Measurements from ENCODE around the gene KDF1.

The KDF1 gene

DNA sequence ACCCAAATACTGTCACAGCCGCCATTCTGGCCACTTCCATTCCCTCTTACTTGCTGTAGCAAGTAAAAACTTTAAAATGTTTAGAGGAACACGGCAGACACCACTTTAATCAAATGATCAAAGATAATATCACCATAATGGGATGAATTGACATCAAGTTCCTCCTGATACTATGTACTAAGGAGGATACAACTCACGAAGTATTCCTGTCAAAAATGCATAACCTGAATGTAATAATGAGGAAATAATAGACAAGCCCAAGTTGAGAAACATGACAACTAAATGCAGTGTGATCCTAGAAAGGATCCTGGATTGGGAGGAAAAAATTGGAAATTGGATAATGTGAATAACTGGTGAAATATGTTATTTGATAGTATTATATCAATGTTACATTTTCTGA, 3.9 kb downstream of the KDF1 start:
- in situ Hi-C loops (cut with MboI; ENCODE audit: low sequenced_read_pairs, unreplicated experiment) = no loop called here
- no peak for DNase-seq (ENCODE audit: low spot score)
- TF ChIP-seq CTCF (IDR thresholded peaks at IDR 0.05; ENCODE audit: borderline replicate concordance, control extremely low read depth, extremely low read depth, insufficient read depth, missing control alignments) = no peak

DNA sequence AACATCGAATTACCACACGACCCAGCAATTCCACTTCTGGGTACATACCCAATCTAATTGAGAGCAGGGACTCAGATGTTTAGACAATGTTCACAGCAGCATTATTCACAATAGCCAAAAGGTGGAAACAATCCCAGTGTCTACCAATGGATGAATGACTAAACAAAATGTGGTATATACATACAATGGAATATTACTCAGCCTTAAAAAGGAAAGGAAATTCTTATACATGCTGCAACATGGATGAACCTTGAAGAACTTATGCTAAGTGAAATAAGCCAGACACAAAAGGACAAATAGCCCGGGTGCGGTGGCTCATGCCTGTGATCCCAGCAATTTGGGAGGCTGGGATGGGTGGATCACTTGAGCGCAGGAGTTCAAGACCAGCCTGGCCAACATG, 6.9 kb downstream of the KDF1 start:
- no peak for DNase-seq (ENCODE audit: low spot score)
- no peak for TF ChIP-seq CTCF (IDR thresholded peaks at IDR 0.05; ENCODE audit: borderline replicate concordance, control extremely low read depth, extremely low read depth, insufficient read depth, missing control alignments)
- in situ Hi-C loops (cut with MboI; ENCODE audit: low sequenced_read_pairs, unreplicated experiment) = no loop called here

DNA sequence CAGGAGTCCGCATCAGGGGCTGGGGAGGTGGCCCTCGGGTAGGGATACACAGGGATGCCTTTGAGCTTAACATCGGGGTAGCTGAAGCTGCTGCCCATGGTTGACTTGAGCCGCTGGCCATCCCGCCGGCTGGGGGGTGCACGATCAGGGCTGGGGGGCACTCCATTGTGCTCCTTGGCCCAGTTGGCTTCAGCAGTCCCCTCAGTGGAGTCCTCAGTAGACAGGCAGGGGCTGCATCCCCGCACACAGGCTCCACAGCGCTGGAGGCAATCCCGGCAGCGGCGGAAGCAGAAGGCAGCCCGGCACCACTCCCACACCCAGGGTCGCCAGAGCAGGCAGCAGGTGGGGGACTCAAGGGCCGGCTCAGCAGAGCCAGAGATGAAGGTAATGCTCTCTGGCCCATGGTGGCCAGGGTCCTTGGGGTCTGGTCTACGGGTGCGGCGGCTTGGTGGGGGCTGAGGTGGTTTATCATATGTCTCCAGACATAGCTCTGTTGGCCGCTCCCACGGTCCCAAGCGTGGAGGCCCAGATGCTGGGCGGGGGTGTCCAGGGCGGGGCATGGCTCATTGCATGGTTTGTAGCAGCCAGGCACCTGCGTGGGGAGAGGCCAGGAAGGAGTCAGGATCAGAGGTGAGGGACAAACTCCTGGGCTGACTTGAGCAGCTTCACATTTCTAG, 8.3 kb downstream of the KDF1 start:
- no peak for DNase-seq (ENCODE audit: low spot score)
- TF ChIP-seq CTCF (IDR thresholded peaks at IDR 0.05; ENCODE audit: borderline replicate concordance, control extremely low read depth, extremely low read depth, insufficient read depth, missing control alignments) = no peak
- in situ Hi-C loops (cut with MboI; ENCODE audit: low sequenced_read_pairs, unreplicated experiment) = no loop called here

GRCh38 chr1:26951216-26951615, 9.1 kb downstream of the KDF1 start:
- no peak for TF ChIP-seq CTCF (IDR thresholded peaks at IDR 0.05; ENCODE audit: borderline replicate concordance, control extremely low read depth, extremely low read depth, insufficient read depth, missing control alignments)
- in situ Hi-C loops (cut with MboI; ENCODE audit: low sequenced_read_pairs, unreplicated experiment) = no loop called here
- no peak for DNase-seq (ENCODE audit: low spot score)

- no peak for DNase-seq (ENCODE audit: low spot score)
- in situ Hi-C loops (cut with MboI; ENCODE audit: low sequenced_read_pairs, unreplicated experiment) = no loop called here
Observed at GRCh38 chr1:26950602-26951001, 9.7 kb downstream of the KDF1 start.

GRCh38 chr1:26949926-26950319, 10.3 kb downstream of the KDF1 start:
- no peak for TF ChIP-seq CTCF (IDR thresholded peaks at IDR 0.05; ENCODE audit: borderline replicate concordance, control extremely low read depth, extremely low read depth, insufficient read depth, missing control alignments)
- no peak for DNase-seq (ENCODE audit: low spot score)
- in situ Hi-C loops (cut with MboI; ENCODE audit: low sequenced_read_pairs, unreplicated experiment) = no loop called here

More at GRCh38 chr1:26950602-26951001, 9.7 kb downstream of the KDF1 start:
- no peak for TF ChIP-seq CTCF (IDR thresholded peaks at IDR 0.05; ENCODE audit: borderline replicate concordance, control extremely low read depth, extremely low read depth, insufficient read depth, missing control alignments)

Measured in GM13976 (cell line).